ENCODE data around the gene MYO1B. TPM values are rescaled to one million over a fixed set of nuclear protein-coding genes. Genes with fewer than 3 reads are reported as not detected.

Gene MYO1B
- polyA plus RNA-seq, 1 donor from 2014 or later = 72.2 TPM

DNA sequence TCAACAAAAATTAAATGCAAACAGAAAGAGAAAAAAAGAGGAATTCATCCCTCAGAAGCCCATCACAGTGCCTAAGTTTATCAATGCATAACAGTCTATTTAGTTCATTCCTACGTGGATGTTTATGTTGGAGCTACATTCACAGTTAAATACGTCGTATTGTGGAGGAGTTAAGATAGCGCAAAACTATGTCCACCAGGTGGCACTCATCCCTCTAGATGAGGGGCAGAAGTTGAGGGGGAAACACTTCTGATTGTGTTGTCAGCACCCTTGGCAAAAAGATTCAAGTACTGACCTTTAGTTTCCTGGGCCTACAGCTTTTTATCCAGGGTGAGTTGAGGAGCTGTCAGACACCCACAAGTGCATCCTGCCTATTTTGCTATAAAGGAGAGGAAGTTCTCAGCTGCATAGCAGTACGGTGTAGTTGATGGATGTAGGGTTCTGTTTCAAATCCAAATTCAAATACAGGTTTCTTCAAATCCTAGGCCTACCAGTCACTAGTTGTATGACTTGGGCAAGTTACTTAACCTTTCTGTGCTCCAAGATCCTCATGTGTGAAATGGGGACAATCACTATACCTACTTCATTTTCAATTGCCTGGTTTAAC is 26.8 kb upstream of the MYO1B start:
- H3K9ac ChIP-seq (ENCODE audit: low read length) = no peak overlapping the region
- H3K4me2 ChIP-seq (ENCODE audit: low read length) = no peak overlapping the region
- H2AFZ ChIP-seq (ENCODE audit: low read depth, low read length) = no peak overlapping the region

DNA sequence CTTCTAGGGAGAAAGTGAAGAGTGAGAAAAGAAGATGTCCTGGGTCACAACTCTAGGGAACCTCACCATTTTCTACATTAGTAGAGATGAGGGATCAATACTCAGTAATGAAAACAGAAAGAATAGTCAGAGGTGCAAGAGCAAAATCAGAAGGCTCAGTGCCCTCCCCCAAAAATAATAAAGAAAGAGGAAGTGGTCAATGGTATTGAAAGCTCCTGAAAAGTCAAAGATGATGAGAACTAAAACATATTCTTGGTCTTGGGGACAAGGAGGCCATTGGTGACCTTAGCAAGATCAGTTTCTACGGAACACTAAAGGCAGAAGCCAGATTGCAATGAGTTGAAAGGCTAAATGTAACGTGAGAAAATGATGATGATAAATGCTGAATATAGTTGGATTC is 24.5 kb upstream of the MYO1B start:
- no peaks in the 10 kb centered on the region for H3K9me2 ChIP-seq (ENCODE audit: insufficient read depth, low read length)

More for the DNA sequence above, 26.8 kb upstream of the MYO1B start:
- Histone ChIP-seq H3K27ac (ENCODE audit: low read length) (no peak overlapping the region), H4K20me1 (ENCODE audit: insufficient read depth) (no peaks in the 10 kb centered on the region), H3K79me2 (replicated peaks; ENCODE audit: insufficient read depth, low read length) (no peaks in the 10 kb centered on the region), H3K4me3 (ENCODE audit: low read length) (no peak overlapping the region), H3F3A (ENCODE audit: insufficient read depth, low read length, poor library complexity, severe bottlenecking) (no peaks in the 10 kb centered on the region), H3K9me3 (ENCODE audit: low read length) (no peaks in the 10 kb centered on the region), H3K9me2 (ENCODE audit: insufficient read depth, low read length) (no peaks in the 10 kb centered on the region), H3K36me3 (ENCODE audit: insufficient read depth, low read length) (no peaks in the 10 kb centered on the region), H3K27me3 (ENCODE audit: insufficient read depth, low read depth, low read length) (no peaks in the 10 kb centered on the region)
- TF ChIP-seq, protein P1, sequence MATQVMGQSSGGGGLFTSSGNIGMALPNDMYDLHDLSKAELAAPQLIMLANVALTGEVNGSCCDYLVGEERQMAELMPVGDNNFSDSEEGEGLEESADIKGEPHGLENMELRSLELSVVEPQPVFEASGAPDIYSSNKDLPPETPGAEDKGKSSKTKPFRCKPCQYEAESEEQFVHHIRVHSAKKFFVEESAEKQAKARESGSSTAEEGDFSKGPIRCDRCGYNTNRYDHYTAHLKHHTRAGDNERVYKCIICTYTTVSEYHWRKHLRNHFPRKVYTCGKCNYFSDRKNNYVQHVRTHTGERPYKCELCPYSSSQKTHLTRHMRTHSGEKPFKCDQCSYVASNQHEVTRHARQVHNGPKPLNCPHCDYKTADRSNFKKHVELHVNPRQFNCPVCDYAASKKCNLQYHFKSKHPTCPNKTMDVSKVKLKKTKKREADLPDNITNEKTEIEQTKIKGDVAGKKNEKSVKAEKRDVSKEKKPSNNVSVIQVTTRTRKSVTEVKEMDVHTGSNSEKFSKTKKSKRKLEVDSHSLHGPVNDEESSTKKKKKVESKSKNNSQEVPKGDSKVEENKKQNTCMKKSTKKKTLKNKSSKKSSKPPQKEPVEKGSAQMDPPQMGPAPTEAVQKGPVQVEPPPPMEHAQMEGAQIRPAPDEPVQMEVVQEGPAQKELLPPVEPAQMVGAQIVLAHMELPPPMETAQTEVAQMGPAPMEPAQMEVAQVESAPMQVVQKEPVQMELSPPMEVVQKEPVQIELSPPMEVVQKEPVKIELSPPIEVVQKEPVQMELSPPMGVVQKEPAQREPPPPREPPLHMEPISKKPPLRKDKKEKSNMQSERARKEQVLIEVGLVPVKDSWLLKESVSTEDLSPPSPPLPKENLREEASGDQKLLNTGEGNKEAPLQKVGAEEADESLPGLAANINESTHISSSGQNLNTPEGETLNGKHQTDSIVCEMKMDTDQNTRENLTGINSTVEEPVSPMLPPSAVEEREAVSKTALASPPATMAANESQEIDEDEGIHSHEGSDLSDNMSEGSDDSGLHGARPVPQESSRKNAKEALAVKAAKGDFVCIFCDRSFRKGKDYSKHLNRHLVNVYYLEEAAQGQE (IDR thresholded peaks at IDR 0.05; ENCODE audit: borderline replicate concordance) = no peak
- peak; percentile 62 for TF ChIP-seq RAD21 (conservative IDR thresholded peaks at IDR 0.05)
- TF ChIP-seq, protein P2, sequence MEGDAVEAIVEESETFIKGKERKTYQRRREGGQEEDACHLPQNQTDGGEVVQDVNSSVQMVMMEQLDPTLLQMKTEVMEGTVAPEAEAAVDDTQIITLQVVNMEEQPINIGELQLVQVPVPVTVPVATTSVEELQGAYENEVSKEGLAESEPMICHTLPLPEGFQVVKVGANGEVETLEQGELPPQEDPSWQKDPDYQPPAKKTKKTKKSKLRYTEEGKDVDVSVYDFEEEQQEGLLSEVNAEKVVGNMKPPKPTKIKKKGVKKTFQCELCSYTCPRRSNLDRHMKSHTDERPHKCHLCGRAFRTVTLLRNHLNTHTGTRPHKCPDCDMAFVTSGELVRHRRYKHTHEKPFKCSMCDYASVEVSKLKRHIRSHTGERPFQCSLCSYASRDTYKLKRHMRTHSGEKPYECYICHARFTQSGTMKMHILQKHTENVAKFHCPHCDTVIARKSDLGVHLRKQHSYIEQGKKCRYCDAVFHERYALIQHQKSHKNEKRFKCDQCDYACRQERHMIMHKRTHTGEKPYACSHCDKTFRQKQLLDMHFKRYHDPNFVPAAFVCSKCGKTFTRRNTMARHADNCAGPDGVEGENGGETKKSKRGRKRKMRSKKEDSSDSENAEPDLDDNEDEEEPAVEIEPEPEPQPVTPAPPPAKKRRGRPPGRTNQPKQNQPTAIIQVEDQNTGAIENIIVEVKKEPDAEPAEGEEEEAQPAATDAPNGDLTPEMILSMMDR (IDR thresholded peaks at IDR 0.05; ENCODE audit: poor library complexity, severe bottlenecking) = peak; percentile 69
- no peak for TF ChIP-seq TAF1 (IDR thresholded peaks at IDR 0.05; ENCODE audit: low read depth)
- no peak for TF ChIP-seq MXI1 (conservative IDR thresholded peaks at IDR 0.05; ENCODE audit: poor library complexity, severe bottlenecking)
- TF ChIP-seq SMC3 (conservative IDR thresholded peaks at IDR 0.05; ENCODE audit: poor library complexity) = peak; percentile 76
- no peak for TF ChIP-seq EZH2 (IDR thresholded peaks at IDR 0.05; ENCODE audit: borderline replicate concordance, insufficient read depth, low read length, poor library complexity, severe bottlenecking)
- TF ChIP-seq EP300 (conservative IDR thresholded peaks at IDR 0.05; ENCODE audit: poor library complexity, severe bottlenecking) = no peak
- TF ChIP-seq POLR2AphosphoS5 (IDR thresholded peaks at IDR 0.05) = no peak

More for the DNA sequence above, 24.5 kb upstream of the MYO1B start:
- Histone ChIP-seq H3K27ac (ENCODE audit: low read length) (no peak overlapping the region), H2AFZ (ENCODE audit: low read depth, low read length) (no peak overlapping the region), H3K4me3 (ENCODE audit: low read length) (no peak overlapping the region), H4K20me1 (ENCODE audit: insufficient read depth) (no peaks in the 10 kb centered on the region), H3K79me2 (replicated peaks; ENCODE audit: insufficient read depth, low read length) (no peaks in the 10 kb centered on the region), H3F3A (ENCODE audit: insufficient read depth, low read length, poor library complexity, severe bottlenecking) (no peaks in the 10 kb centered on the region), H3K4me2 (ENCODE audit: low read length) (no peak overlapping the region), H3K36me3 (ENCODE audit: insufficient read depth, low read length) (no peaks in the 10 kb centered on the region), H3K27me3 (ENCODE audit: insufficient read depth, low read depth, low read length) (no peaks in the 10 kb centered on the region), H3K9me3 (ENCODE audit: low read length) (no peaks in the 10 kb centered on the region), H3K9ac (ENCODE audit: low read length) (no peak overlapping the region)
- TF ChIP-seq SMC3 (conservative IDR thresholded peaks at IDR 0.05; ENCODE audit: poor library complexity) (no peak), RAD21 (conservative IDR thresholded peaks at IDR 0.05) (no peak), MXI1 (conservative IDR thresholded peaks at IDR 0.05; ENCODE audit: poor library complexity, severe bottlenecking) (no peak), EZH2 (IDR thresholded peaks at IDR 0.05; ENCODE audit: borderline replicate concordance, insufficient read depth, low read length, poor library complexity, severe bottlenecking) (no peak), TAF1 (IDR thresholded peaks at IDR 0.05; ENCODE audit: low read depth) (no peak), POLR2AphosphoS5 (IDR thresholded peaks at IDR 0.05) (no peak), EP300 (conservative IDR thresholded peaks at IDR 0.05; ENCODE audit: poor library complexity, severe bottlenecking) (no peak)
- TF ChIP-seq, protein P2 (IDR thresholded peaks at IDR 0.05; ENCODE audit: poor library complexity, severe bottlenecking) = no peak
- TF ChIP-seq, protein P1 (IDR thresholded peaks at IDR 0.05; ENCODE audit: borderline replicate concordance) = no peak
